Epithelial cell of proximal tubule (primary cell): ENCODE results near the gene FYN. TPM values are rescaled to one million over a fixed set of nuclear protein-coding genes. Genes with fewer than 3 reads are reported as not detected.
A peak's percentile ranks its signal among the peaks of the same experiment; 100 is the strongest.

Experiments used
- DNase-seq: peaks from one replicate; pipeline ENCODE4 v3.0.0-alpha.2; 2011; ENCODE audit warnings: low read depth
- H3K4me3 ChIP-seq: 2 replicates; pipeline ENCODE4 v1.5.1; 2011; ENCODE audit warnings: low read depth, mild to moderate bottlenecking, low read length
- CTCF ChIP-seq: conservative IDR thresholded peaks from 2 replicates; pipeline ENCODE4 v1.5.1; 2012; ENCODE audit warnings: low read depth, mild to moderate bottlenecking, low read length
- total RNA-seq: library from RNA; depleted of rRNA; stranded (reverse); fragments of >200 nt; gene quantifications from 2 replicates; pipeline ENCODE4 v1.2.3, GENCODE V29; 2015

The FYN gene
- total RNA-seq, 1 donor from 2014 or later: 55.4 TPM

GRCh38 chr6:111610548-111611172 lies 262.6 kb downstream of the FYN start:
- no peak for TF ChIP-seq CTCF
- peak; percentile 63 for DNase-seq
- no peak overlapping the region for H3K4me3 ChIP-seq

Other genes starting within 250 kb of the FYN start
- gene CCN6, start 180.7 kb upstream of the FYN start, total RNA-seq: 0.58 and 1.4 TPM in 2 replicates
- 4.3 and 13.7 TPM in 2 replicates for gene TUBE1, start 214.0 kb upstream of the FYN start, total RNA-seq
- gene FAM229B, start 214.1 kb upstream of the FYN start, total RNA-seq: 3.3 and 11.6 TPM in 2 replicates